ENCODE data around the gene MED10. TPM values are rescaled to one million over a fixed set of nuclear protein-coding genes. Genes with fewer than 3 reads are reported as not detected.
"Not testable (repeated sequence)": the region's sequence is repeated elsewhere in the genome, so short reads cannot be mapped to it uniquely, and the experiment has no call there.

MED10 gene
- total RNA-seq, 2 donors from 2014 or later, result 24.4 to 24.5 TPM

- ATAC-seq (no peak), DNase-seq (no peak)
- intact Hi-C loops (cut with DNase I), result loop anchor here in 1 of 2 donors (5.0 to 10.0 kb wide), 2 partner anchors 53 to 366 kb away; no protein-coding TSS in a partner anchor
Measured at GRCh38 chr5:6379246-6379645, 899 bp upstream of the MED10 start.

- DNase-seq, result no peak
- intact Hi-C loops (cut with DNase I), result loop anchor here in 1 of 2 donors (5.0 to 10.0 kb wide), 2 partner anchors 54 to 366 kb away; no protein-coding TSS in a partner anchor
- peak; percentile 8 to 40 for ATAC-seq
Measured at GRCh38 chr5:6378766-6379103, 388 bp upstream of the MED10 start.

- no peak for ATAC-seq
- intact Hi-C loops (cut with DNase I), result loop anchor here in 1 of 2 donors (5.0 to 10.0 kb wide), 2 partner anchors 55 to 367 kb away; no protein-coding TSS in a partner anchor
- DNase-seq, result no peak
Measured at GRCh38 chr5:6377582-6377904, 804 bp downstream of the MED10 start.

GRCh38 chr5:6376974-6377520 is 1.3 kb downstream of the MED10 start:
- ATAC-seq (no peak), DNase-seq (no peak)
- intact Hi-C loops (cut with DNase I), result loop anchor here in 1 of 2 donors (5.0 to 10.0 kb wide), 2 partner anchors 55 to 368 kb away; no protein-coding TSS in a partner anchor

GRCh38 chr5:6373081-6373846 is 5.1 kb downstream of the MED10 start:
- intact Hi-C loops (cut with DNase I), result loop anchor here in 1 of 2 donors (10.0 kb wide), 1 partner anchor 372 kb away; no protein-coding TSS in a partner anchor
- DNase-seq (no peak), ATAC-seq (no peak)

- intact Hi-C loops (cut with DNase I), result loop anchor here in 1 of 2 donors (10.0 kb wide), 1 partner anchor 372 kb away; no protein-coding TSS in a partner anchor
Measured at GRCh38 chr5:6372251-6373080, 5.9 kb downstream of the MED10 start.

GRCh38 chr5:6371079-6371810 is 7.1 kb downstream of the MED10 start:
- intact Hi-C loops (cut with DNase I), result loop anchor here in 1 of 2 donors (10.0 kb wide), 1 partner anchor 374 kb away; no protein-coding TSS in a partner anchor
- no peak for ATAC-seq
- DNase-seq, result no peak

More at GRCh38 chr5:6372251-6373080, 5.9 kb downstream of the MED10 start:
- ATAC-seq (peak in 1 of 2 donors; percentile 31), DNase-seq (no peak)

GRCh38 chr5:6370580-6370979 is 7.8 kb downstream of the MED10 start:
- intact Hi-C loops (cut with DNase I), result loop anchor here in 1 of 2 donors (10.0 kb wide), 1 partner anchor 374 kb away; no protein-coding TSS in a partner anchor
- no peak for ATAC-seq
- DNase-seq, result no peak

GRCh38 chr5:6365977-6366590 is 12.3 kb downstream of the MED10 start:
- ATAC-seq, result no peak

GRCh38 chr5:6365142-6365976 is 13.0 kb downstream of the MED10 start:
- intact Hi-C loops (cut with DNase I), result no loop called here
- peak in 1 of 2 donors; percentile 54 for ATAC-seq
- no peak for DNase-seq

More at GRCh38 chr5:6365977-6366590, 12.3 kb downstream of the MED10 start:
- DNase-seq, result no peak
- intact Hi-C loops (cut with DNase I), result no loop called here

- intact Hi-C loops (cut with DNase I); DNase-seq; ATAC-seq: not testable (repeated sequence)
Measured at GRCh38 chr5:6363454-6364011, 14.8 kb downstream of the MED10 start.

GRCh38 chr5:6362846-6363245 is 15.5 kb downstream of the MED10 start:
- DNase-seq (no peak), ATAC-seq (no peak)
- intact Hi-C loops (cut with DNase I), result no loop called here

GRCh38 chr5:6361101-6361500 is 17.2 kb downstream of the MED10 start:
- ATAC-seq (no peak), DNase-seq (no peak)
- intact Hi-C loops (cut with DNase I), result no loop called here

GRCh38 chr5:6360323-6361072 is 17.8 kb downstream of the MED10 start:
- ATAC-seq, result no peak
- intact Hi-C loops (cut with DNase I), result no loop called here
- no peak for DNase-seq

- intact Hi-C loops (cut with DNase I), result no loop called here
- ATAC-seq, result no peak
- DNase-seq, result no peak
Measured at GRCh38 chr5:6359555-6360322, 18.6 kb downstream of the MED10 start.

- ATAC-seq, result no peak
- intact Hi-C loops (cut with DNase I), result no loop called here
- no peak for DNase-seq
Measured at GRCh38 chr5:6358434-6358820, 19.9 kb downstream of the MED10 start.
